HL-60 (cell line): Measurements from ENCODE around the gene SP2.

ENCODE experiments used
- DNase-seq, 2 experiments: peaks; one replicate each; pipeline ENCODE4 v3.0.0-alpha.2; 2010 to 2020; ENCODE audit warnings: low read depth in 1 of 2, low spot score in 1 of 2
- H3K27ac ChIP-seq: fragments of 250-450 bp; sonication (Bioruptor Pico); replicated peaks from 2 replicates; pipeline ENCODE4 v1.5.1; 2020; ENCODE audit warnings: mild to moderate bottlenecking, moderate library complexity
- H3K27me3 ChIP-seq: fragments of 250-450 bp; sonication (Bioruptor Pico); 2 replicates; pipeline ENCODE4 v1.5.1; 2021; ENCODE audit warnings: mild to moderate bottlenecking, moderate library complexity; ENCODE audit not compliant: insufficient read depth, poor library complexity, severe bottlenecking
- H3K4me3 ChIP-seq: replicated peaks from 2 replicates; pipeline ENCODE4 v1.5.1; 2011; ENCODE audit warnings: mild to moderate bottlenecking, control low read depth, low read length; ENCODE audit not compliant: insufficient read depth
- GABPA ChIP-seq: IDR thresholded peaks from 2 replicates; pipeline ENCODE4 v1.6.1; 2012; ENCODE audit warnings: low read depth
- POLR2AphosphoS5 ChIP-seq: IDR thresholded peaks from 2 replicates; pipeline ENCODE4 v1.6.1; 2012; ENCODE audit warnings: low read depth
- SPI1 ChIP-seq: IDR thresholded peaks from 2 replicates; pipeline ENCODE4 v1.6.1; 2012; ENCODE audit warnings: low read depth, mild to moderate bottlenecking, borderline replicate concordance
- TF ChIP-seq, protein P1 (sequence below): IDR thresholded peaks from 2 replicates; pipeline ENCODE4 v1.6.1; 2012; ENCODE audit warnings: low read depth; ENCODE audit not compliant: insufficient replicate concordance
- TF ChIP-seq, protein P2 (sequence below): IDR thresholded peaks from one replicate; pipeline ENCODE4 v1.5.1; 2011; ENCODE audit warnings: low read length, control low read depth, inconsistent platforms; ENCODE audit not compliant: insufficient read depth

The SP2 gene

GRCh38 chr17:47848198-47848513, 47.9 kb upstream of the SP2 start:
- TF ChIP-seq POLR2AphosphoS5 (no peak), SPI1 (no peak), GABPA (no peak)
- TF ChIP-seq, protein P1, sequence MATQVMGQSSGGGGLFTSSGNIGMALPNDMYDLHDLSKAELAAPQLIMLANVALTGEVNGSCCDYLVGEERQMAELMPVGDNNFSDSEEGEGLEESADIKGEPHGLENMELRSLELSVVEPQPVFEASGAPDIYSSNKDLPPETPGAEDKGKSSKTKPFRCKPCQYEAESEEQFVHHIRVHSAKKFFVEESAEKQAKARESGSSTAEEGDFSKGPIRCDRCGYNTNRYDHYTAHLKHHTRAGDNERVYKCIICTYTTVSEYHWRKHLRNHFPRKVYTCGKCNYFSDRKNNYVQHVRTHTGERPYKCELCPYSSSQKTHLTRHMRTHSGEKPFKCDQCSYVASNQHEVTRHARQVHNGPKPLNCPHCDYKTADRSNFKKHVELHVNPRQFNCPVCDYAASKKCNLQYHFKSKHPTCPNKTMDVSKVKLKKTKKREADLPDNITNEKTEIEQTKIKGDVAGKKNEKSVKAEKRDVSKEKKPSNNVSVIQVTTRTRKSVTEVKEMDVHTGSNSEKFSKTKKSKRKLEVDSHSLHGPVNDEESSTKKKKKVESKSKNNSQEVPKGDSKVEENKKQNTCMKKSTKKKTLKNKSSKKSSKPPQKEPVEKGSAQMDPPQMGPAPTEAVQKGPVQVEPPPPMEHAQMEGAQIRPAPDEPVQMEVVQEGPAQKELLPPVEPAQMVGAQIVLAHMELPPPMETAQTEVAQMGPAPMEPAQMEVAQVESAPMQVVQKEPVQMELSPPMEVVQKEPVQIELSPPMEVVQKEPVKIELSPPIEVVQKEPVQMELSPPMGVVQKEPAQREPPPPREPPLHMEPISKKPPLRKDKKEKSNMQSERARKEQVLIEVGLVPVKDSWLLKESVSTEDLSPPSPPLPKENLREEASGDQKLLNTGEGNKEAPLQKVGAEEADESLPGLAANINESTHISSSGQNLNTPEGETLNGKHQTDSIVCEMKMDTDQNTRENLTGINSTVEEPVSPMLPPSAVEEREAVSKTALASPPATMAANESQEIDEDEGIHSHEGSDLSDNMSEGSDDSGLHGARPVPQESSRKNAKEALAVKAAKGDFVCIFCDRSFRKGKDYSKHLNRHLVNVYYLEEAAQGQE = no peak
- Histone ChIP-seq H3K27me3 (peaks cover 73% of the 10 kb centered on the region), H3K27ac (no peak overlapping the region), H3K4me3 (no peak overlapping the region)
- no peak for DNase-seq

- no peak for DNase-seq
- no peak overlapping the region for H3K27ac ChIP-seq
- H3K4me3 ChIP-seq = no peak overlapping the region
- peaks cover 86% of the 10 kb centered on the region for H3K27me3 ChIP-seq
- TF ChIP-seq GABPA = no peak
- TF ChIP-seq, protein P2, sequence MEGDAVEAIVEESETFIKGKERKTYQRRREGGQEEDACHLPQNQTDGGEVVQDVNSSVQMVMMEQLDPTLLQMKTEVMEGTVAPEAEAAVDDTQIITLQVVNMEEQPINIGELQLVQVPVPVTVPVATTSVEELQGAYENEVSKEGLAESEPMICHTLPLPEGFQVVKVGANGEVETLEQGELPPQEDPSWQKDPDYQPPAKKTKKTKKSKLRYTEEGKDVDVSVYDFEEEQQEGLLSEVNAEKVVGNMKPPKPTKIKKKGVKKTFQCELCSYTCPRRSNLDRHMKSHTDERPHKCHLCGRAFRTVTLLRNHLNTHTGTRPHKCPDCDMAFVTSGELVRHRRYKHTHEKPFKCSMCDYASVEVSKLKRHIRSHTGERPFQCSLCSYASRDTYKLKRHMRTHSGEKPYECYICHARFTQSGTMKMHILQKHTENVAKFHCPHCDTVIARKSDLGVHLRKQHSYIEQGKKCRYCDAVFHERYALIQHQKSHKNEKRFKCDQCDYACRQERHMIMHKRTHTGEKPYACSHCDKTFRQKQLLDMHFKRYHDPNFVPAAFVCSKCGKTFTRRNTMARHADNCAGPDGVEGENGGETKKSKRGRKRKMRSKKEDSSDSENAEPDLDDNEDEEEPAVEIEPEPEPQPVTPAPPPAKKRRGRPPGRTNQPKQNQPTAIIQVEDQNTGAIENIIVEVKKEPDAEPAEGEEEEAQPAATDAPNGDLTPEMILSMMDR = no peak
- TF ChIP-seq, protein P1 = no peak
- TF ChIP-seq SPI1 = no peak
- no peak for TF ChIP-seq POLR2AphosphoS5
These were observed 45.7 kb upstream of the SP2 start for GRCh38 chr17:47850373-47850691.

GRCh38 chr17:47850692-47851573, 45.1 kb upstream of the SP2 start, which contains the start of gene SP6:
SP6 (minus strand) TSS chr17:47851163; CDS start chr17:47848429, 2,734 bp downstream.
- no peak within 1 kb of the TSS for H3K4me3 ChIP-seq
- TF ChIP-seq, protein P1 = no peak
- TF ChIP-seq GABPA = no peak
- no peak for TF ChIP-seq SPI1
- H3K27ac ChIP-seq = no peak within 1 kb of the TSS
- H3K27me3 ChIP-seq = peaks cover 85% of the 10 kb centered on the region
- peak in 1 of 2 experiments; percentile 9 for DNase-seq

DNA sequence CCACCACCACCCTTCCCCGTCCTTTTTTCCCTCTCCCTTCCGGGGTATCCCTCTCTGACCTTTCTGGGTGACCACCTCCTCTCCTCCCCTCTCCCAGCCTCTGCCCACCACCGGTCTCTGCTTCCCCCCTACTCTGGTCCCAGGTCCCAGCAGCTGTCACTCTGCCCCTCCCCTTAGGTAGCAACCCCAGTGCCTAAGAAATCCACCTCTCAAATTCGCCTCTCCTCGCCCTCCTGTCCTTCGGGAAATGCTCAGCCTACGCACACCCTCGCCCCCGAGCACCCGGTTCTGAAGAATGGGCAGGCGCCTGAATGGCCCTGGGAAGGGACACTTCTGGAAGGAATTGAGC, 44.3 kb upstream of the SP2 start:
- DNase-seq = no peak
- TF ChIP-seq, protein P2 = no peak
- TF ChIP-seq GABPA (no peak), POLR2AphosphoS5 (no peak), SPI1 (no peak)
- TF ChIP-seq, protein P1 = no peak
- Histone ChIP-seq H3K27ac (no peak overlapping the region), H3K27me3 (peaks cover 81% of the 10 kb centered on the region), H3K4me3 (no peak overlapping the region)
